Activated CD8-positive, alpha-beta T cell treated with anti-CD3 and anti-CD28 coated beads for 36 hours (primary cell): ENCODE measurements around the gene IL34. TPM values are rescaled to one million over a fixed set of nuclear protein-coding genes. Genes with fewer than 3 reads are reported as not detected.

ENCODE experiments used
- ATAC-seq: fragments of 200-7000 bp; cut with Tn5 transposase; one replicate; pipeline ENCODE4 v1.10.0; 2021; ENCODE audit warnings: mild to moderate bottlenecking, moderate library complexity
- CTCF ChIA-PET: fragments of 350-600 bp; sonication (Branson Sonifier 250); formaldehyde crosslinking; loops from one replicate; lab custom pipeline; 2021; ENCODE audit warnings: antibody characterized with exemption; lab: Charles Lee
- POLR2A ChIA-PET: fragments of 350-600 bp; sonication (Branson Sonifier 250); formaldehyde crosslinking; loops from one replicate; lab custom pipeline; 2021; ENCODE audit warnings: antibody characterized with exemption; lab: Charles Lee
- DNase-seq: peaks from one replicate; pipeline ENCODE4 v3.0.0-alpha.2; 2020
- H3K27ac Mint-ChIP-seq: one replicate; pipeline ENCODE4 v1.8.0; 2021; ENCODE audit warnings: mild to moderate bottlenecking, mixed read lengths
- H3K27me3 Mint-ChIP-seq: one replicate; pipeline ENCODE4 v1.8.0; 2021; ENCODE audit warnings: mixed read lengths
- H3K36me3 Mint-ChIP-seq: one replicate; pipeline ENCODE4 v1.8.0; 2021; ENCODE audit warnings: low read depth, mixed read lengths
- H3K4me1 Mint-ChIP-seq: one replicate; pipeline ENCODE4 v1.8.0; 2021; ENCODE audit warnings: low read depth, mixed read lengths
- H3K4me3 Mint-ChIP-seq: one replicate; pipeline ENCODE4 v1.8.0; 2021; ENCODE audit warnings: mild to moderate bottlenecking, moderate library complexity, mixed read lengths
- H3K9me3 Mint-ChIP-seq: one replicate; pipeline ENCODE4 v1.8.0; 2021; ENCODE audit warnings: mixed read lengths
- intact Hi-C: fragments of 100-400 bp; cut with micrococcal nuclease; formaldehyde crosslinking; loops from one replicate; pipeline ENCODE4 v1.10.0; 2022
- total RNA-seq, 2 experiments: library from RNA; stranded (reverse); gene quantifications; one replicate each; pipeline ENCODE4 v1.2.3, GENCODE V29; 2021
- TF ChIP-seq, protein P1 (sequence below): fragments of 200-600 bp; IDR thresholded peaks from one replicate; pipeline ENCODE4 v1.8.0; 2022; ENCODE audit warnings: antibody characterized with exemption, mild to moderate bottlenecking

The IL34 gene
- total RNA-seq, 2 experiments from 2014 or later: not detected

DNA sequence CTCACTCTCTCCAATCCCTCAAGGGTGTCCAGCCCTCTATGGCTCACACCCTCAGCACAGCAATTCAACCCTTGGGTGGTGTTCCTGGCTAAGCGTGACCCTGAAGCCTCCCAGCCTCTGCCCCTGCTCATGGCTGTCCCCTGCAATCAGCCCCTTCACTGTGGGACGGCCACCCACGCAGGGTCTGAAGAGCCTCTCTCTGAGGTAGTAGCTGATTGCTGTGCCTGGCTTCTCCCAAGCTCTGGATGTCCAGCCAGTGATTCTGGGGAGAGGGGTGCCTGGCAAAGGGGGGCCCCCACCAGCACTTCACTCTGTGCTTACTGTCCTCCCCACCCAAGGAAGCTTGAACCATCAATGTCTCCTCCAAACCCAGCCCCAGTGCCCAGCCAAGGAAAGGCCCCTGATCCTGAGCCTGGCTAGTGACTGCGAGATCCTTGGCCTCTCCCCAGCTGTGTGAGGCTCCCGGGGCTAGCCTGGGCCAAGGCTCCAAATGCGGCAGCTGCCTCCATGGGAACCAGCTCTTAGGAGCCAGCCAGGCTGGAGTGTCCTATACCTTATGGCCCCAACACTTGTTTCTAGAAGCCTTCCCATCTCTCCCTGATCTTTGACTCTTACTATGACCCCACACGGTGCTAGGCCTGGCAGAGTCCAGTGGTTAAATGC lies 29.6 kb downstream of the IL34 start:
- Mint-ChIP-seq H3K4me3 (no peak overlapping the region), H3K27me3 (no peaks in the 10 kb centered on the region), H3K27ac (no peak overlapping the region), H3K9me3 (no peaks in the 10 kb centered on the region), H3K36me3 (no peaks in the 10 kb centered on the region), H3K4me1 (peaks cover 7% of the 10 kb centered on the region)
- no peak for ATAC-seq
- no peak for DNase-seq
- ChIA-PET CTCF (interaction anchor here (1.1 to 14.4 kb wide), 2 partner anchors 62 to 95 kb away, joined by 3 to 94 read pairs; no protein-coding TSS in a partner anchor), POLR2A (no interaction called here)
- TF ChIP-seq, protein P1, sequence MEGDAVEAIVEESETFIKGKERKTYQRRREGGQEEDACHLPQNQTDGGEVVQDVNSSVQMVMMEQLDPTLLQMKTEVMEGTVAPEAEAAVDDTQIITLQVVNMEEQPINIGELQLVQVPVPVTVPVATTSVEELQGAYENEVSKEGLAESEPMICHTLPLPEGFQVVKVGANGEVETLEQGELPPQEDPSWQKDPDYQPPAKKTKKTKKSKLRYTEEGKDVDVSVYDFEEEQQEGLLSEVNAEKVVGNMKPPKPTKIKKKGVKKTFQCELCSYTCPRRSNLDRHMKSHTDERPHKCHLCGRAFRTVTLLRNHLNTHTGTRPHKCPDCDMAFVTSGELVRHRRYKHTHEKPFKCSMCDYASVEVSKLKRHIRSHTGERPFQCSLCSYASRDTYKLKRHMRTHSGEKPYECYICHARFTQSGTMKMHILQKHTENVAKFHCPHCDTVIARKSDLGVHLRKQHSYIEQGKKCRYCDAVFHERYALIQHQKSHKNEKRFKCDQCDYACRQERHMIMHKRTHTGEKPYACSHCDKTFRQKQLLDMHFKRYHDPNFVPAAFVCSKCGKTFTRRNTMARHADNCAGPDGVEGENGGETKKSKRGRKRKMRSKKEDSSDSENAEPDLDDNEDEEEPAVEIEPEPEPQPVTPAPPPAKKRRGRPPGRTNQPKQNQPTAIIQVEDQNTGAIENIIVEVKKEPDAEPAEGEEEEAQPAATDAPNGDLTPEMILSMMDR: no peak
- intact Hi-C loops: no loop called here

DNA sequence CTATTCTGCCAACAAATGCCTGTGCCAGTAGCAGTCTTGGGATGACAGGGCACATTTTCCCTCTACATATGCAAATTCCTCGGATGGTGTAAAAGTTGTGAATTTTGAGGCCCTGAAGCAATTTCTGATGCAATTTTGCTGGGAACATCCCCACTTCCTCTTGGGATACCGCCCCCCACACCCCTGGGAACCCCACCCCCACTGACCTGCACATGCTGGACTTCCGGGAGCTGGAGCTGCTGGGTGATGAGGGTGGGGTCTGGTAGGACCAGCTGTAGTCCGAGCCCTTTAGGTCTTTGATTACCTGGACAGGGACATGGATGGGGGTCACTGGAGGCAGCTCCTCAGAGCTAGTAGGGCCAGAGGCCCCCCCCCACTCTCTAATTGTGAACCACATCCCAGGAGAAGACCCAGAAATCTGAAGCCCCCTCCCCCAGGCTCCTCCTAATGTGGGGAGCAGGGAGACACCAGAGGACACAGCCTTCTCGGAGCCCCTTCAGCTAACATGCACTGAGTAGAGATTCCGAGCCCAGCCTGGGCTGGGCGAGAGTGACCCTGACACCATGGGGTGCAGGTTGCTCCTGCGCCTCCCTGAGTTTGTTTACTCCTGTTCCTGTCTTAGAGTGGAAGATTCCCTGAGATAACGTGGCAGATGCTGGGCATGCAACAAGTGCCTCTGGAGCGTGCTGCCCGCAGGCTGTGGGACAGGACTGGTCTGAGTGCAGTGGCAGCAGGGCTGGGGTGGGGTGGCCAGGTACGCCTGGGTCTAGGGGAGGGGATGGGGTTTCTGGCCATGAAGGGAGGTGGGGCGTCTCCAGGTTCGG lies 30.5 kb downstream of the IL34 start:
- intact Hi-C loops: no loop called here
- Mint-ChIP-seq H3K9me3 (no peaks in the 10 kb centered on the region), H3K27me3 (no peaks in the 10 kb centered on the region), H3K4me3 (no peak overlapping the region), H3K4me1 (peaks cover 9% of the 10 kb centered on the region), H3K36me3 (no peaks in the 10 kb centered on the region), H3K27ac (no peak overlapping the region)
- DNase-seq (no peak), ATAC-seq (no peak)
- ChIA-PET POLR2A (interaction anchor here (0.5 to 0.7 kb wide), 2 partner anchors 102 to 367 kb away, joined by 3 read pairs; no protein-coding TSS in a partner anchor), CTCF (interaction anchor here (1.1 to 14.4 kb wide), 3 partner anchors 10 to 94 kb away, joined by 3 to 94 read pairs (median 3); no protein-coding TSS in a partner anchor)
- TF ChIP-seq, protein P1: no peak

DNA sequence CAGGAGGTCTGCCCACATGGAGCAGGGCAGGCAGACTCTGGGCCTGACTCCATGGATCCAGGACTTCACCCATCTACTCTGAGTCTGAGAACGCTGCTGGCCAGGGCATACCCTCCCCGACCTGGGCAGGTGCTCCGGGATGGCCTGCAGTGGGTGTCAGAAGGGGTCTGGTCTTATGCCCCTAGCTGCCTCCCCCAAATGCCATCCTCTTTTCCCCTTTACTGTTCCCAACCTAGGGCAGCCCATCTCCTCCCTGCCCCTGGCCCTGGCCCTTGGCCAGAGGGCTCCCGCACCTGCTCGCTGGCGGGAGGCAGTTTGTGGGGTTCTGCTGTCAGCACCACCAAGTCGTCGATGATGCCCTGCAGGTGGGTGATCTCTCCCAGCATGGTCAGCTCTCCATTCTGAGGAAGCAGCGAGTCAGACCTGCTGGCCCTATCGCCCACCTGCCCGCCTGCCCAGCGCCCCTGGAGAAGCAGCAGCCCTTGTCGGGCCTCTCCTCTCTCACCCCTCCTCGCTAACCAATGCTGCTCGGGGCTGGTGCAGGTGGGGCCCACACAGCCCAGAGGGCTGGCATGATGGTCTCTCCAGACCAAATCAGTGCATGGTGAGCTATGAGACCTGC lies 31.3 kb downstream of the IL34 start:
- Mint-ChIP-seq H3K27me3 (no peaks in the 10 kb centered on the region), H3K36me3 (no peaks in the 10 kb centered on the region), H3K27ac (no peak overlapping the region), H3K9me3 (no peaks in the 10 kb centered on the region), H3K4me3 (no peak overlapping the region), H3K4me1 (peaks cover 9% of the 10 kb centered on the region)
- intact Hi-C loops: no loop called here
- no peak for DNase-seq
- ChIA-PET CTCF (interaction anchor here (1.2 to 14.4 kb wide), 2 partner anchors 9 to 93 kb away, joined by 3 to 94 read pairs; no protein-coding TSS in a partner anchor), POLR2A (no interaction called here)
- TF ChIP-seq, protein P1: no peak
- ATAC-seq: no peak

DNA sequence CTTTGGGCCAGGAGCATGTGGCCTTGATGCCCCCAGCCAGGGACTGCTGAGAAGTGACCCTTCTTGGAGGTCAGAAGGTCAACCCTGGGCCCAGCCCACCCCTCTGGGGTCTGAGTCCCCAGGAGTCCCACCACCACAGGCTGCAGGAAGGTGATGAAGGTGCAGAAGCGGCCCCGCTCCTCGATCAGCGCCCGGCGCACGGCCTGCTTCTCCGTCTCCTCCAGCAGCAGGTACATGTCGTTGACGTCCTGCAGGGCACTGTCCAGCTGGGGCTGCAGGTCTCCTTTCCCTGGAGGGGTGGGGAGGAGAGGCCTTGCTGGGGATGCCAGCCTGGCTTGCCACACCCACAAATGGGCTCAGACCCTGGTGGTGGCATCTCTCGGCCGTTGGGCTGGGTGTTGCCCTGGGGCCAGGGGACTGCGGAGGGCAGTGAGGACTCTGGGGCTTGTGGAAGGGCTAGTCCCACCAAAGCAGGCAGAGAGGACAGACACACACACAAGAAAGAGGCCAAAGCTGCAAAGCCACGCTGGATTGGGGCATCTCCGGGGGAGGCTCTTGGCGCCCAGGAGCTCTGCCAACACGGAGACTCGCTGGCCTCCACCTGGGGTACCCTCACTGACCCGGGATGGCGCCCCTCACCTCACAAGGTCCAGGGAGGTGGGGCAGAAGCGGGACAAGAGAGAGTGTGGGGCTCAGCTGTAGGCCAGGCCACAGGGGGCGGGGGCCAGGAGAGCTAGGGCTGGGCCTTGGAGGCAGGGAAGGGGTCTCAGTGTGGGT lies 31.9 kb downstream of the IL34 start:
- intact Hi-C loops: no loop called here
- CTCF ChIA-PET: interaction anchor here (0.7 to 14.4 kb wide), 4 partner anchors 7 to 92 kb away, joined by 3 to 94 read pairs (median 4); no protein-coding TSS in a partner anchor
- Mint-ChIP-seq H3K27me3 (no peaks in the 10 kb centered on the region), H3K4me3 (no peak overlapping the region), H3K9me3 (no peaks in the 10 kb centered on the region), H3K36me3 (no peaks in the 10 kb centered on the region), H3K4me1 (peaks cover 9% of the 10 kb centered on the region), H3K27ac (no peak overlapping the region)
- DNase-seq (no peak), ATAC-seq (no peak)
- TF ChIP-seq, protein P1: no peak
- POLR2A ChIA-PET: interaction anchor here (0.6 kb wide), 1 partner anchor 16 kb away, joined by 3 read pairs; no protein-coding TSS in a partner anchor
